RPMI8226 (cell line): Measurements from ENCODE around the gene ZACN.

Experiments used
- DNase-seq: peaks from one replicate; pipeline ENCODE4 v3.0.0-alpha.2; 2015

The ZACN gene

DNA sequence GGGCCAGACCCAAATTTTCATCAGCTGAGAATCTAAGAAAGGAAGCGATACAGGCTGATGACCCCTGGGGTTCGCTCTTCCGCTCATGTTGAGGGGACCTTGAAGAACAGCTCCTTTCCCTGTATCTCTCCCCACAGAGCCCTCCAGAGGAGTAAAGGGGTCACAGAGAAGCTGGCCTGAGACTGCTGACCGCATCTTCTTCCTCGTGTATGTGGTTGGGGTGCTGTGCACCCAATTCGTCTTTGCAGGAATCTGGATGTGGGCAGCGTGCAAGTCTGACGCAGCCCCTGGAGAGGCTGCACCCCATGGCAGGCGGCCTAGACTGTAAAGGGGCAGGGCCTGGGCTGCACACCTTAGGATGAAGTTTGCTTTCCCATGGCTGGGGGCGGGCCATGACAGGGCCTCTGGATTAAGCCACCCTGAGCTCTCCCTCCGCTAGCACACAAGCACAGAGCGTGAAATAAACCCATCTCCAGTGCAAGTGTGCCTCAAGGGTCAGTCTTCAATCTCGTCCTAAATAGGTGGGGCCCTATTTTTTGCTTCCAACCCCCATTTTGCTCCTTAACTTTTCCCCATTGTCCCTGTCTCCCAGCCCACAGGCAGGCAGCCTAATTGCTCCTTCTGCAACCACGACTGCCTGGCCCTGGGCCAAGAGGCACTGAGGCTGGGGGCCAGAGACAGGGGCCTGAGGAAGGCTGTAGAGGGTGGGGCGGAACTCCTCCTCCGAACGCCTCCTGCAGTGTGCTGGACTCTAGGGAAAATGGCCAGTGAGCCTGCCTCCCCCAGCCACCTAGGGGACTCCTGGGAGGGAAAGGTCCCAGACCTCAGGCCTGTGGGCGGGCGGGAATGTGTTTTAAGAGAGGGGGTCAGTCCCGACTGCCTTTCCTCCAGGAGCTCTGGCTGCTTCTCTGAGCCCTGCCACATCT is 3.6 kb downstream of the ZACN start:
- DNase-seq: no peak

DNA sequence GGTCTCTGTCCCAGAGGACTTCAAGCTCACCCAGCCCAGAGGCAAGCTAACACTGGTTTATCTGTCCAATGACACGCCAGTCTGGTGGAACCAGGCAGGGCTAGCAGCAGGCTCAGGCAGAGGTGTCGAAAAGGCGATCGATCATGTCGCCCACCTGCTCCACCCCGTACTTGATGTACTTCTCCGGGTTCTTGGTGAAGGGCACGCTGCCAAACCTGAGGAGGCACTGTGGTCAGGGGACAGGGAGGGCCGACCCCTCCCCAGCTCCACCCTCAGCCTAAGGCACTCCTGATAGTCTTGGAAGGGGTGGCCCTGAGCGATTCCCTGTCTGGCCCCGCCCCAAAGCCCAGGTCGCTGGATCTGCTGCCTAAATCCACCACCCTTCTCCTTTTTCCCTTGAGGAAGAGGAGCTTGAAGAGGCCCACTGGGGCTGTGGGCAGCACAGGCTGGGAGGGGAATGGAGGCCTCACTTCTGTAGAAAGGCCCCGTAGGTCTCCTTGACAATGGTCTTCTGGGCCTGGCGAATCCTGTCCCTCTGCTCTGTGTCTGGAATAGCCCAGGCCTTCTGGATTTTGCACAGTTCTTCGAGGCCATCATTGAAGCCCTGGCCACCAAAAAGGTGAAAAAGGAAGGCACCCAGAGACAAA is 4.7 kb downstream of the ZACN start:
- no peak for DNase-seq

DNA sequence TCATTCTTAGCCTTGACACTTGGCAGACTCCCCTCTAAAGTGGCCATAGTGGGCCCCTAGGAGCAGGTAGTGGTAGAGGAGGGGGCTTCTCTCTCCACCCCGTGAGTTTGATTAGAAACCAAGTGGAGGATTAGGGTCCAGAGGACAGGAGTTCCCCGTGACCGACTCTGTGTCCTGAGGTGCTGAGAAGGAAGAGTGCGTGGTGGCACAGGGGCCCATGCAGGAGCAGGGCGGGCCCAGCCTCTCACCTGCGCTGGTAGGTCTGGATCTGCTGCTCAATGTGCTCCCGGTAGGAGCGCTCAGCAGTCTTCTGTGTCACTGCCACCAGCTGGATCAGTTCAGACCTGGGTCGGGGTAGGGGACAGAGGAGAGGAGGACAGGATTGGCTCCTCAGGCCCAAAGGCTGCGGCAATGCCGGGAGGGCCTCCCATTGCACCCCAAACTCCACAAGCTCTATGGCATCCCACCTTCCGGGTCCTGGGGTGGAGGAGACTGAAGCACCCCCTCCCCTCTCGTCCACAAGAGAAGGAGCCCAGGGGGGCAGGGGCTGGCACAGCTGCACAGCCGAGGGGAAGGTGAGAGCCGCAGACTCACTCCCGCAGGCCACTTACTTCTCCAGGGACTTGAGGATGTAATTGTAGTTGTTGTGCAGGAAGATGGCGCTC is 6.2 kb downstream of the ZACN start:
- DNase-seq: no peak

DNA sequence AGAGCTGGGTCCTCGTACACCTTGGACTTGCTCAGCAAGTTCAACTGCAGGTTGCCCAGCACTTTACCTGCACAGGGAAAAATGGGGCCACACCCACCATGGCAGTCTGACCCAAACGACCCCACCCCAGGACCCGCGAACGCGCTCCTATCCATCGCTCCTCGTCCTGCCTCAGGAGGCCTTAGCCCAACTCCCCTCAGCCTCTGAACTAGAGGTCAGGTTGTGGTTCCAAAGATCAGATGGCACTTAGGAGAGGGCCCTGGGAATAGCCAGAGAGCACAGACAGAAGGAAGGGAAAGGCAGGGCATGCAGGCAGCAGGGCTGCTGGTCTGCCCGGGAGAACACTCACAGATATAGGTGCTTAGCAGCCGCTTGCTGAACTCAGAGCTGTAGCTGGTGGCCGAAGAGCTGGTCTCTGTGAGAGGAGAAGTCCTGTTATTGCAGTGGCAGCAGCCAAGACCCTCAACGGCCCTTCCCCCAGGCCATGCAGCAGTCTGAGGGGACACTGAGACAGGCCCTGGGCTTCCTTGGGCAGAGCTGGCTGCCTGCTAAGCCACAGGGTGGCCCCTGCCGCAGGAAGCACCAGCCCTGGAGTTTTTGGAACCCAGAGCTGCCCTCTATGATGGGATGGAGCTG is 6.9 kb downstream of the ZACN start:
- DNase-seq: no peak

DNA sequence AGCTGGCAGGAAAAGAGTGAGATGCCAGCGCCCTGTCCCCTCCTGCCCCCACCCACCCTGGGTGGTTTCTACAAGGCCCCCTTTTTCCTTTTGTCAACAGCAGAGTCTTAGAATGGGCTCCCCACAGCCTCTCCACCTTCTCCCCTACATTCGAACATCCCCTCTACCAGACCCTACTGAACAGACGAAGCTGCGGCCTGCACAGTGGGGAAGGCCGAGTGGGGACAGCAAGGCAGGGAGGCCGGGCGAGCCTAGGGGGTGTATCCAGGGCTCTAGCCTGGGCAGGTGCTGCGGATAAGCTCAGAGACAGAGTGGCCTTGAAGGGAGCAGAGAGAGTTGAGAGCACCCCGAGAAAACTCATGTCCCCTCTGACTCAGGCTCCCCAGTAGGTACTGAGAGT is 7.4 kb downstream of the ZACN start:
- no peak for DNase-seq

DNA sequence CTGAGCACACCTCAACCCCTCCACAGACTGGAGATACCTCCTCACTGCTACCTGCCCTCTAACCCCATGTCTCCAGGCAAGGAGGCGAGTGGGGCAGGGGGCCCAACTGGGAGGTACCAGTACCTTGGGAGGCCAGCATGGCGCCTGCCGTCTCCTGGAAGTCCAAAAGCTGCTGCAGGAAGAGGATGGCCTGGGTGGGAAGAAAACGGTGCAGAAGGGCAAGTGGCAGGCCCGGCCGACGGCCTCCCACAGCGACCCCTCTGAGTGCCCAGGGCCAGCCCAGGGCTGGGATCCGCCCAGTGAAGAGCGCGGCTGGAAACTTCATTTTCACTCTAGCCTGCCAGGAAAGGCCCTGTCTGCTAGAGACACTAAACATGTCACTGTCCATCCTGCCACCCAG is 8.5 kb downstream of the ZACN start:
- DNase-seq: no peak

DNA sequence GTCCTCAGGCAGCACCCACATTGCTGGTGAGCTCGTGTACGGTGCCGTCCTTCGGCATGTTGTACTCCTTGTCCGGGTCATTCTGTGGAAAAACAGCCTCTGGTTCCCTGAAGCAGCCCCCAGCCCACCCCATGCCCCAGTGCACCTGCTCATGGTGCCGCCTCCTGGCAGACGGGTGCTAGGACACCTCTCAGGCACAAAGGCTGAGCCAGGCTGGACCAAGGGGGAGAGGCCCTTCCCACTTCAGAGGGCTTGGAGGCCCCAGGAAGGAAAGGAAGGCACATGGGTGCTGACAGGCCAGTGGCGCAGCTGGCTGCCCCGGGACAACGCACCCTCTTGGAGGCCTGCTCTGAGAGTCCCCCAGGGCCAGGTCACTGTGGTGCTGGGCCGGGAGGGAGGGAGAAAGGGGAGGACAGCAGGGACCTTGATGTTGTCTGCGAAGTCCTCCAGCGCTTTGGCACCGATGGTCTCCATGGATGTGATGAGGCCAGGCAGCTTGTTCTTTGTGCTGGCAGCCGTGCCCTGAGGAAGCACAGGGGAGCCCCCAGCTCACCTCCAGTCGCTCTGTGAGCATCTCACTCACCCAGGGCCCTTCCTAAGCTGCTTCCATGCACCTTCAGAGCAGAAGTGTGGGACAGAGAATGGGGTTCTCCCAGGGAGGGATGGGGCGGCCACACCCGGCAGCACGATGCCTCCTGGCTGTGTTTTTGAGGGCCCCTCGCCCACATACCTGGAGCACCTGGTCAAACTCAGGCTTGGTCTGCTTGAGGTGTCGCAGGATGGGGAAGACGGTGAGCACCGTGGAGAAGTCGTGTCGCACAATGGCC is 9.3 kb downstream of the ZACN start:
- DNase-seq: no peak

DNA sequence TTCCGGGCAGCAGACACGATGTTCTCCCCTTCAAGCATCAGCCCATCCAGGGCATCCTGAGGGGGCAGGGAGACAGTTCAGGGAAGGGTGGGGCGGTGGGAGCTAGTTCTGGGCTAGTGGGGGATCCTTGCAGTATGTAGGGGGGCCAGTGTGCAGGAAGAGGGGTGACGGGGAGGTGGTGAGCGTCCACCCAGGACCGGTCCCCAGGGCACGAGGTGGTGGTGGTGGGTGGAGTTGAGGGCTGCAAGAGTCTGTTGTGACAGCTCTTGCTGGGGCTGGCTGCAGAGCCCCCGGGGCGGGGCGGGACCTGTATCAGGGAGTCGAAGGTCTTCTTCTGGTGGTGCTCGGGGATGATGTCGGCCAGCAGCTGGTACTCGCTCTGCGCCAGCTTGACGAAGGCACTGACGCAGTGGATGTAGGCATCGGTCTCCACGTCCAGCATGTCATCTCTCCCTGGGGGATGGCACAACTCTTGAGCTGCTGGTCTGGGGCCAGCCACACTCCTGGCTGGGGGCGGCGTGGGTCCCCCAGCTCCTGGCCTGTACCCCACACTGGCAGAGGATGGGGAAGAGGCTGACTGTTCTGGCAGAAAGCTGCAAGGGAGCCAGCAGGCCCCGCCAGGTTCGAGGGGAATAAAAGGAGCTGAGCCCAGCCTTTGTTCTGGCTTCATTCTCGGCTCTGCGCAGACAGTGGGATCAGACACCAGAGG is 10.0 kb downstream of the ZACN start:
- no peak for DNase-seq

DNA sequence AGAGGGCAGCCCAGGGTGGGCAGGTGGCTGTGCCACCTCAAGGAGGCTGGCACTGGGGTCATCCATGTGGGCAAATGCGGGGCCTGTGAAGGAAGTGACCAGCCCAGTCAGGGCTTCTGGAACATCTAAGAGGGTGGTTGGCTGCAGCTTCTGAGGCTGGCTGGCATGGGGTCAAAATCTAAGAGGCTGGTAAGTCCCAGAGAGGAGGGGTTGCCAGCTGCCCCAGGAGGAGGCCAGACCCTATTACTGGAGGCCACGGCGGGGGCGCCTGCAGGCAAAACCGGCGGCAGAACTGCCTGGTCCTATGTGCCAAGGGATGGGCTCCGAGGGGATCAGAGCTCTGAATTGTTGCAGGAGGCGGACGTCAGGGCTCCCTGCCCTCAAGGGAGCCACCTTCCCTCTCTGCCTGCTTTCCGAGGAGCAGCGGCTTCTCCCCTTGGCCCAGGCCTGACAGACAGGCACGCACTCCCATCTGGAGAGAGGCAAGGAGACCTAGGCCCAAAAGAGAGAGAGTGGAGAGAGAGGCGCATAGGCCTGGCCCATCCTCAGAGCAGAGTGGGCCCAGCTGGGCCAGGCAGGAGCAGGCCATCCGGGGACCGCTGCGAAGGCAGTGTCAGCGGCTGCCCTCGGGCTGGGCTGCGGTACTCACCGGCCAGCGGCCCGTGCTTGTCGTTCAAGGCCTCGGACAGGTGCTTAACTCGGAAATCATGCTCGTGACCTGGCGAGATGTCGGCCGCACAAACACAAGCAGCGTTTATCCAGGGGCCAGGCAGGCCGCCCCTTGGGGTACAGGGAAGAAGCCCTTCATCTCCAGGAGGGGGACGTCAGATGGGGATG is 10.9 kb downstream of the ZACN start:
- DNase-seq: no peak

DNA sequence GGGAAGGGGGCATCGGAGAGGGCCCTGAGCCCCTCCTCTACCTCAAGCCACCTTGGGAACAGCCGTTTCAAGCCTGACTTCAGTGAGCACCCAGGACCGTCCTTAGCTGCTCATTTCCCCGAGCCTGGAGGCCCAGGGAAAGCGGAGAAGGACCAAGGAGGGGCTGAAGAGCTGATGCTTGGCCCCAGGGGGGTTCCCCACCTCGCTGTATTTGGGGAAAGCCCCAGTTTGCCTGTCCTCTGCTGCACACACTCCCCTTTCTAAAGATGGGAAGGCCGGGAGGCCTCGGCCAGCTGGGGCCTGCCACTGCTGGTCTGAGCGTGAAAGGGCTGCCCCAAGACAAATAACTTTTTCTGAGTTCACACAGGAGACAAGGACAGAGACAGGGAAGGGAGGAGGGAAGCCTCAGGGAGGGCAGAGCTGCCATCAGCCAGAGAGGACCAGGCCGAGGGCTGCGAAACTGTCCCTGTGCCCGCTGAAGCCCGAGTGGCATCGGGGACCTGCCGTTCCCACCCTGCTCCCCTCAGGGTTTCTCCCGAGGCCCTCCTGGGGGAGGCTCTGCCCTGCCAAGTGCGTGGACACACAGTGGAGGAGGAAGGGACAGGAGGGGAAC is 11.6 kb downstream of the ZACN start:
- no peak for DNase-seq

DNA sequence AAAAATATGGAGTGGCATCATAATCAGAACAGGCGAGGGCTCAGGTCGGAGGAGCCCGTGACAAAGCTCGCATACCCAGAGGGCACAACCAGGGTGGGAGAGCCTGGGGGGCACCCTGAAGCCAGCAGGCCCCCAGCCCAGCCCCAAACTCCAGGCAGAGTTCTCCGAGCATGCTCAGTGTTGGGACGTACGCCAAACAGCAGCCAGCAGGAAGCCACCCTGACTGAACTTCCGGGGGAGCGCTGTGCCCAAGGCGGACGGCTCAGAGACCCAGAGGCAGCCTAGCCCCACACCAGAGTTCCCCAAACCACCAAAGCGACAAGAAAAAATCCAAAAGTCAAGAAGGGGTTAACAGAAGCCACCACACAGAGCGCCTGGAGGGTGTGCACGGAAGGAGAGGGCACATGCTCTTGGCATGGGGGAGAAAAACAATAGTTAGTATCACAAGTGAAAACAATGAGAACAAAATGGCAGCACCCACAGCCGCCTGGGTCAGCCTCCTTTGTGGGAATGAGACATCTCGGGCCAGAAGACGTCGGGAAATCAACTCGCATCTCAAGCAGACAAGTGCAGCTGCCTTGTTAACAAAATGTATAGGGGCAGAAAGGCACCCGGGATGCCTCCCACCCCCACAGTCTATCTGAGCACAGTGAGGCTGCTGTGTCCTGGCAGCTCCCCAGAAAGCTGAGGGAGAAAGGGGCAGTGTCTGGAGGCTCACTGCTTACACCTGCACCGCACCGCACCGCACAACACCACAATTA is 12.7 kb downstream of the ZACN start:
- DNase-seq: no peak

DNA sequence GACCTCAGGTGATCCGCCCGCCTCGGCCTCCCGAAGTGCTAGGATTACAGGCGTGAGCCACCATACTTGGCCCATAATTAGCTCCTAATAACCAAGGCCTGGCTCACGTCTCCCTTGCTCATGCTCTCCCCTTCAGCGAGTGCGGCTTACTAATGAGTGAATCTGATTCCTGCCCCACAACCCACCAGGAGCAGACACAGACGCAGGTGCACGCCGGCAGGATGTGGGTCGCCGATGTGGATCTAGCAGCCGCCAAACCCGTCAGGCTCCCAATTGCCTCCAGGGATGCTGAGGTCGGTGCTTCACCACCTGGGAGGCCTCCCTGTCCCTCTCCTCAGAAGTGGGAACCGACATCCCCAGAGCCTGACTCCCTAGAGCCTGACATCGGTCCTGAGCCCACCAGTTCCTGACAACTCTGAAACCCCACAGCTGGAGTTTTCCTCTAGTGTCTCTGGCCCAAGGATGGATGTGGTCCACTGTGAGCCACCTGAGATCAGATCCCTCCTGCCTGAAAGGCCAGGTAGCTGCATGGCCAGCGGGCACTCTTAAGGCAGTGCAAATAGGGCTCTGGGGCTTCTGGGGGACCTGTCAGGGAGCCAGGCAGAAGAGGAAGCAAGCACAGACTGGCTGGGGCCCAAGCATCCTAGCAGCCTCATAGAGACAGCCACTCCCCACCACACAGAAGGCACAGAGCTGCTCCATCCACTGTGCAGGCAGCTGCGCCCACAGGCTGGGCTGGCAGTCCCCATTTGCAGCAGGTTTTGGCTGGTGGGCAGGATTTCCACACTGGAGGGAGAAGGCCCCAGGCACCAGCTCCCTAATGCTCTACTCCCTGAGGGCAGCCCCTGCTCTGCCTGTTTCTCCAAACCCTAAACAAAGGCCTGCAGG is 13.8 kb downstream of the ZACN start:
- no peak for DNase-seq

DNA sequence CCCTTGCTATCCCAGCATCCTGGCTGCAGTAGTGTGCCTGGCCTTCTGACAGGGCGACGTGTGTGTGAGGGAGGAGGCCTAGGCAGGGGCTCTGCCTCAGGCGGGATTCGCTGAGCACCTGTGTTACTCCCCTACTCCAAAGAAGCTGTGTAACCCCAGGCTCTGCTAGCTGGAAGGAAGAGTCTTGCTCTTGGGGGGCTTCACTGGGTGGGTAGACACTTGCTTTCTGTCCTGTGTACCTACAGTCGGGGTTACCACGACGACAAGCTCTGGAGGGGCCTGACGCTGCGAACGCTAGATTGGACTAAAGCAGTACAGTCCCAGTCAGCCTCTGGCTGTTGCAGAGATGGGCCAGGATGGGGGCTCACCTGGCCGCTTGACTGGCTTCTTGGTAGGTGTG is 15.1 kb downstream of the ZACN start:
- DNase-seq: no peak

DNA sequence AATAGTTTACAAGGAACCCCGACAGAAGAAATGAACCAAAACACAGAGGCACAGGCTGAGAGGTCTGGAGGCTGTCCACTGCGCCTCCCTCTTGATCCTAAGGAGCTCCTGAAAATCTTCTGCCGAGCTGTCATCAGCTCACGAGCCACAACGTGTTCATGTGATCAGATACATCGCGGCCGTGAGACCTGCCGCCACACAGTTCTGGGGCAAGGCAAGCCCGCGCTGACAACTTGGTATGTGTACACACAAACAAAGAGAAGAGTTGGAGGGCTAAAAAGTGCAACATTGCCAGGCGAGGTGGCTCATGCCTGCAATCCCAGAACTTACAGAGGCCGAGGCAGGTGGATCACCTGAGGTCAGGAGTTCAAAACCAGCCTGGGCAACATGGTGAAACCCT is 17.0 kb downstream of the ZACN start:
- no peak for DNase-seq

DNA sequence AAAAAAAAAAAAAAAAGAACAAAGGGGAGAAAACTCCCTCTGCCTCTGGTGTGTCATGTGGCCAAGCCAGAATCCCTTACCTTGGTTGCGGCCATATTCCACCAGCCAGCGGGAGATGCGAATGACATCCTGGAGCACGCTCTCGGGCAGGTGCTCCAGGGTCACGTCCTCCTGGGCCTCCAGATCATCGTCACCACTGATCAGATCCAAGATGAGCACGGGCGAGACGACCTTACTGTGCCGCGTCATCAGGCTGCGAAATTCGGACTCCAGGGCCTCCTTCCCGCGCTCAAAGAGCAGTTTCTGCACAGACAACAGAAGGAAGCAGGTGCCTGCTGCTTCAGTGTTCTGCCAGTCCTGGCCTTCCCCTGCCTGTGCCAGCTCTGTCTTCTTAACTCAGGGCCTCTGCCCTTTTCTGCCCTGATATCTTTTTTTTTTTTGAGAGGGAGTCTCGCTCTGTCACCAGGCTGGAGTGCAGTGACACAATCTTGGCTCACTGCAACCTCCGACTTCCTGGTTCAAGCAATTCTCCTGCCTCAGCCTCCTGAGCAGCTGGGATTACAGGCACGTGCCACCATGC is 18.8 kb downstream of the ZACN start:
- no peak for DNase-seq

DNA sequence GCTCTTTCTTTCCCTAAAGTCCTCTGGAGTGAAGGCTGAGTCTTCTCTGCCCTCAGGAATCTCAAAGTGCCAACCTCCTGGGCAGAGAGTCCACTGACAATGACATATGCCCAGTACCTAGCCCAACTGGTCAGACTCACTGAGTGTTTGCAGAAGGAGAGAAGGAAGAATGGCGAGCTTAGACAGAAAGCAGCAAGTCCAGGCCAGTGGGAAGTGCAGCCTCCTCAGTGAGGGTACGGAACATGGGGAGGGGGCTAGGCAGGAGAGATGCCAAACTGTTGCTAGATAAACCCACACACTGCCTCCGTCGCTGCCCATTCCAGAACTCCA is 23.9 kb downstream of the ZACN start:
- no peak for DNase-seq

DNA sequence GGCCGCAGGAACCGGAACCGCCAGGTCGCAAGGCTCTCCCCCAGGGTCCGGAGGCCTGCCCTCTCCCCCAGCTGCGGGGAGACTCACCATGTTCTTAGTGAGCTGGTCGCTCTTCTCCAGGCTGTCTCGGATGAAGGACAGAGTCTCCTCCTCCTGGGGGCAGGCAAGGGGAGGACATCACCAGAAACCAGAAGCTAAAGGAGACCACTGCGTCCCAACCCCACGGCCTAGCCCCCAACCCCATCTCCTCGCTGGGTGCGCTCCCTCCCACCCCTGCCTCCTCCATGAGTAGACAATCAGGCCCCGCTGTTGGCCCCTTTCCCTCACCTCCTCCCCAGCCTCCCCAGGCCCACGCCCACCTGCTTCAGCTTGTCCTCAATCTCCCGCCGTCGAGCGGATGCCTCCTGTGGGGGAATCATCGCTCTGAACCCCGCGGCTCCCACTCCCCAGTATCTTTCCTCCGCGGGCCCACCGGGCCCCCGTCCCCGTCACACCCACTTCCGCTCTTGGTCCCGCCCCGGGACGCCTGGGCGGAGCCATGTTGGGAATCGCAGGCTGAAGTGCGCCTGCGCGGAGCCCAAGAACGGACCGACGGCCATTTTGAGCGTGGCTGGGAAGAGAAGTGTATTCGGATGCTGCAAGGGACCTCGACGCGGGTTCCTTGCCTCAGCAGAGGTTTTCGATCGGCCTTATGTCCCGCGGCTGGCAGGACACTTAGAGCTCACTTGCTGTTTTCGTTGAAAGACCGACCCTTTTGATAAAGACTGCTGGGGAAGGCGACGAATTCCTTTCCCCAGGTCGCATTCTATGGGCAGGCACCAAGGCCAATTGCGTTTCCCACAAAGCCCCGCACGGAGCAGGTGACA is 24.5 kb downstream of the ZACN start, which contains the start of gene EXOC7:
TSS of gene EXOC7 (minus strand) at position 514 of the 866 bp plus-strand sequence. CDS start at position 419, 95 bp downstream.
- DNase-seq: peak; percentile 95
